WTC11 (cell line): ENCODE data around the gene ADAM19.
"Not testable (repeated sequence)": the region's sequence is repeated elsewhere in the genome, so short reads cannot be mapped to it uniquely, and the experiment has no call there.

Source experiments
- CBFB ChIP-seq: sonication (generic); formaldehyde crosslinking; IDR thresholded peaks from 2 replicates; pipeline ENCODE4 v1.8.1; 2022; ENCODE audit warnings: mild to moderate bottlenecking, low read depth, missing genetic modification reagents
- CTCF ChIP-seq: fragments of 200-600 bp; IDR thresholded peaks from 2 replicates; pipeline ENCODE4 v1.8.0; 2022; ENCODE audit warnings: antibody characterized with exemption
- MAX ChIP-seq: sonication (generic); formaldehyde crosslinking; IDR thresholded peaks from 2 replicates; pipeline ENCODE4 v1.8.0; 2022; ENCODE audit warnings: mild to moderate bottlenecking, missing genetic modification reagents
- NFYB ChIP-seq: sonication (generic); formaldehyde crosslinking; conservative IDR thresholded peaks from 2 replicates; pipeline ENCODE4 v1.8.0; 2022; ENCODE audit warnings: low read depth, missing genetic modification reagents
- NR2C2 ChIP-seq: sonication (generic); formaldehyde crosslinking; IDR thresholded peaks from 2 replicates; pipeline ENCODE4 v1.8.0; 2022; ENCODE audit warnings: mild to moderate bottlenecking, missing genetic modification reagents
- USF2 ChIP-seq: sonication (generic); formaldehyde crosslinking; IDR thresholded peaks from 2 replicates; pipeline ENCODE4 v1.8.1; 2023; ENCODE audit warnings: mild to moderate bottlenecking, missing genetic modification reagents, moderate library complexity
- ZNF416 ChIP-seq: fragments of 250-450 bp; sonication (Bioruptor Pico); IDR thresholded peaks from 2 replicates; pipeline ENCODE4 v1.9.0; 2021; ENCODE audit warnings: mild to moderate bottlenecking, inconsistent platforms

GRCh38 chr5:157482702-157483101, 92.9 kb downstream of the ADAM19 start:
- not testable (repeated sequence) for TF ChIP-seq USF2 (CRISPR knock-in tag); NR2C2 (CRISPR knock-in tag); NFYB; CTCF; ZNF416 (CRISPR knock-in tag); MAX (CRISPR knock-in tag); CBFB (CRISPR knock-in tag)
